GM12801 (cell line): ENCODE measurements around the gene GLB1L.

Experiments used
- TF ChIP-seq, protein P1 (sequence below): IDR thresholded peaks from one replicate; pipeline ENCODE4 v1.5.1; 2011; ENCODE audit warnings: control low read depth; ENCODE audit not compliant: insufficient read length; ENCODE audit errors: extremely low read depth

The GLB1L gene

DNA sequence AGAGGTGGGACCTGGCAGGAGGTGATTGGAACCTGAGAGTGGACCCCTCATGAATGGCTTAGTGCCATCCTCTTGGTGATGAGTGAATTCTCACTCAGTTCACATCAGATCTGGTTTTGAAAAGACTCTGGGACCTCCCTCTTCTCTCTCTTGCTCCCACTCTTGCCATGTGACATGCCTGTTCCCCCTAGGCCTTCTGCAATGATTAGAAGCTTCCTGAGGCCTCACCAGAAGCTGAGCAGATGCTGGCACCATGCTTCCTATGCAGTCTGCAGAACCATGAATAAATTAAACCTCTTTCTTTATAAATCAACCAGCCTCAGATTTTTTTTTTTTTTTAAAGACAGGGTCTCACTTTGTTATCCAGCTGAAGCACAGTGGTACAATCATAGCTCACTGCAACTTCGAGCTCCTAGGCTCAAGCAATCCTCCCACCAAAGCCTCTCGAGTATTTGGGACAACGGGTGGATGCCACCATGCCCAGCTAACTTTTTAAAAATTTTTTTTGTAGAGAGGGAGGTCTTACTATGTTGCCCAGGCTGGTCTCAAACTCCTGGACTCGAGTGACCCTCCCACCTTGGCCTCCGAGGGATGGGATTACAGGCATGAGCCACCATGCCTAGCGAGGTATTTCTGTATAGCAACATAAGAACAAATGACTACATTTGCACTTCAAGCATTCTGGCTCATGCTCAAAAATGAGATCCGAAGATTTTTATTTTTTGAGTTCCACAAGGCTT lies 40.6 kb downstream of the GLB1L start:
- TF ChIP-seq, protein P1, sequence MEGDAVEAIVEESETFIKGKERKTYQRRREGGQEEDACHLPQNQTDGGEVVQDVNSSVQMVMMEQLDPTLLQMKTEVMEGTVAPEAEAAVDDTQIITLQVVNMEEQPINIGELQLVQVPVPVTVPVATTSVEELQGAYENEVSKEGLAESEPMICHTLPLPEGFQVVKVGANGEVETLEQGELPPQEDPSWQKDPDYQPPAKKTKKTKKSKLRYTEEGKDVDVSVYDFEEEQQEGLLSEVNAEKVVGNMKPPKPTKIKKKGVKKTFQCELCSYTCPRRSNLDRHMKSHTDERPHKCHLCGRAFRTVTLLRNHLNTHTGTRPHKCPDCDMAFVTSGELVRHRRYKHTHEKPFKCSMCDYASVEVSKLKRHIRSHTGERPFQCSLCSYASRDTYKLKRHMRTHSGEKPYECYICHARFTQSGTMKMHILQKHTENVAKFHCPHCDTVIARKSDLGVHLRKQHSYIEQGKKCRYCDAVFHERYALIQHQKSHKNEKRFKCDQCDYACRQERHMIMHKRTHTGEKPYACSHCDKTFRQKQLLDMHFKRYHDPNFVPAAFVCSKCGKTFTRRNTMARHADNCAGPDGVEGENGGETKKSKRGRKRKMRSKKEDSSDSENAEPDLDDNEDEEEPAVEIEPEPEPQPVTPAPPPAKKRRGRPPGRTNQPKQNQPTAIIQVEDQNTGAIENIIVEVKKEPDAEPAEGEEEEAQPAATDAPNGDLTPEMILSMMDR, result no peak

DNA sequence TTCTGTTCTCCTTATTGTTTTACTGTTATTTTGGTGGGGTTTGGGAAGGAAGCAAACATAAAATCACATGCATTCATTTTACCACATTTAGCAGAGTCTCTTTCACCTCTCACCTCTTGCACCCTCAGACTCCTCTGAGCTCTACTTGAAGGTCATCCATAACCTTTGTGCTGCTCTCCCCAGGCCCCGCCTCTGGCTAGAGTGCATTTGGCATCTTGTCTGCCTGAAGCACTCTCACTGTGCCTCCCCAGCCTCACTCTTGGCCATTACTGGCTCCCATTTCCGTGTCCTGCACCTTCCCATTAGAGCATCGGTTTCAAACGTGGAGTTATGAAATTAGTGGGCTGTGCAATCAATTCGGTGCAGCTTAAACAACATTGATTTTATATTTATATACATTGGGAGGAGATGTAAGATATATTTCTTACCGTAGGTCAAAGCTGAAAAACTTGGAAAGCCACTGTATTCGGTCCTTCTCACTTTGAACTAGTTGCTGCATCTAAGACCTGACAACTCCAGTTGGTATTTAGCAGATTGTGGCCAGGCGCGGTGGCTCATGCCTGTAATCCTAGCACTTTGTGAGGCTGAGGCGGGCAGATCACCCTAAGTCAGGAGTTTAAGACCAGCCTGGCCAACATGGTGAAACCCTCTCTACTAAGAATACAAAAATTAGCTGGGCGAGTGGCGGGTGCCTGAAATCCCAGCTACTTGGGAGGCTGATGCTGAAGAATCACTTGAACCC lies 45.6 kb downstream of the GLB1L start:
- TF ChIP-seq, protein P1, result no peak

DNA sequence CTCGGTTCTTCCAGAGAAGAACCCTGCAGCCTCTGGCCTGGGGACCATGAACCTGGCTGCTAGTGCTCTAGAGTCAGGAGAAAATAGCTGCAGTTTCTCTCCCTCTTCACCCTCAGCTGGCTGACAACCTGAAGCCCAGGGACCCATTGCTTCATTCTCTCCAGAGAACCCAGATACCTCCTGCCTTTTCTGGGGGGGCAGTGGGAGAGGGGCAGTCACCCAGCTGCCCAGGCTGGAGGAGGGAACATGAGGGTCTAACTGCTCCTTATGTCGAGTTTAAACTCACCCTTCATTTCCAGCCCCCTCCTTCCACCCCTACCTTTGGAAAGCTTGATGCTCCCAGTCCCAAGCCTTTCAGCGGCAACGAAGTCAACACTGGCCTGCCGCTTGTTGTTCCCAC lies 46.3 kb downstream of the GLB1L start:
- TF ChIP-seq, protein P1, result no peak

DNA sequence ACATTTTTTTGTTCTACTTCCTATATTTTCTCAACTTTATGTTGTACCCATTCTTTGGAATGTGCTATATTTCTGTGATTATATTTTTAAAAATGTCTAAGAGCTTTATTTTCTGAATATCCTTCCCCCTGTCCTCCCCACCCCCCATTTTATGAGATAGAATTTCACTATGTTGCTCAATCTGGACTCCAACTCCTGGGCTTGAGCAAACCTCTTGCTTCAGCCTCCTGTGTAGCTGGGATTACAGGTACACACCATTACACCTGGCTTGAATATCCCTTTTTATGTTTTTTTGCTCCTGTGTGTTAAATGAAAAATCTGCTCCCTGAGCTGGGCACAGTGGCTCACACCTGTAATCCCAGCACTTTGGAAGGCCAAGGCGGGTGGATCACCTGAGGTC lies 47.9 kb downstream of the GLB1L start:
- TF ChIP-seq, protein P1, result no peak

DNA sequence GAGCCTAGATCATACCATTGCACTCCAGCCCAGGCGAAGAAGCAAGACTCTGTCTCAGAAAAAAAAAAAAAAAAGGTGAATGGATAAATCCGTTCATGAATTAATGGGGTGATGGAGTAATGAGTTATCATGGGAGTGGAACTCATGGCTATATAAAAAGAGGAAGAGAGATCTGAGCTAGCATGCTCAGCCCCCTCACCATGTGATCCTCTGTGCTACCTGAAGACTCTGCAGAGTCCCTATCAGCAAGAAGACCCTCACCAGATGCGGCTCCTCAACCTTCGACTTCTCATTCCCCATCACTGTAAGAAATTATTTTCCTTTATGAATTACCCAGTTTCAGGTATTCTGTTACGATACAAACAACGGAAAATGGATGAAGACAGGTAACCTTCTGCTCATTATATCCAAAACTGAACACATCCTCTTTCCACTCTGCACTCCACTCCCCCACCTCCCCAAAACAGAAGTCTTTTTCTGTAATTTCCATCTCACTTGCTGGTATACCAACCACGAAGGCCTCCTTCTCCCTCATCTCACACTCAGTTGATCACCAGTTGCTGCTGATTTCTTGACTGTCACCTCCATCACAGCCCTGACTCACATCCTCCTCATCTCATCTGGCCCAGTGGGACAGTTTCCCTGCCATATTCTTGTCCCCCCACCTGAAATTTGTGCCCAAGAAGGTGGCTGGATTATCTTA lies 58.3 kb downstream of the GLB1L start:
- TF ChIP-seq, protein P1, result no peak
